GM21723 (cell line): ENCODE results near the gene PDXK.

ENCODE experiments used
- ATAC-seq: cut with Tn5 transposase; IDR thresholded peaks from one replicate; pipeline ENCODE4 v1.9.1; 2021; ENCODE audit warnings: mild to moderate bottlenecking, moderate library complexity; ENCODE audit not compliant: unreplicated experiment

The PDXK gene

GRCh38 chr21:43778469-43779335, 59.8 kb downstream of the PDXK start:
- no peak for ATAC-seq

GRCh38 chr21:43779660-43780059, 60.7 kb downstream of the PDXK start:
- no peak for ATAC-seq

- ATAC-seq = no peak
Observed at GRCh38 chr21:43781846-43782245, 62.9 kb downstream of the PDXK start.

GRCh38 chr21:43782431-43783097, 63.6 kb downstream of the PDXK start:
- no peak for ATAC-seq

GRCh38 chr21:43783098-43783700, 64.3 kb downstream of the PDXK start:
- no peak for ATAC-seq

GRCh38 chr21:43785134-43785533, 66.2 kb downstream of the PDXK start:
- ATAC-seq = no peak

- no peak for ATAC-seq
Observed at GRCh38 chr21:43786300-43786806, 67.4 kb downstream of the PDXK start.

- no peak for ATAC-seq
Observed at GRCh38 chr21:43786807-43787440, 68.0 kb downstream of the PDXK start.

- peak; percentile 78 for ATAC-seq
Observed at GRCh38 chr21:43789276-43790009, 70.5 kb downstream of the PDXK start, which contains the start of gene RRP1. Gene RRP1 (plus strand): TSS chr21:43789577. CDS start chr21:43789630, 53 bp downstream.

- peak; percentile 5 for ATAC-seq
Observed at GRCh38 chr21:43790010-43790524, 71.1 kb downstream of the PDXK start.

GRCh38 chr21:43792406-43792805, 73.5 kb downstream of the PDXK start:
- no peak for ATAC-seq

GRCh38 chr21:43793243-43793642, 74.3 kb downstream of the PDXK start:
- ATAC-seq = no peak

- ATAC-seq = no peak
Observed at GRCh38 chr21:43794311-43794710, 75.4 kb downstream of the PDXK start.

GRCh38 chr21:43794857-43795256, 75.9 kb downstream of the PDXK start:
- no peak for ATAC-seq

- no peak for ATAC-seq
Observed at GRCh38 chr21:43797415-43797814, 78.5 kb downstream of the PDXK start.

GRCh38 chr21:43797925-43798715, 79.2 kb downstream of the PDXK start:
- no peak for ATAC-seq

GRCh38 chr21:43799301-43799840, 80.4 kb downstream of the PDXK start:
- ATAC-seq = no peak

GRCh38 chr21:43800124-43800523, 81.2 kb downstream of the PDXK start:
- no peak for ATAC-seq

- no peak for ATAC-seq
Observed at GRCh38 chr21:43800566-43800965, 81.6 kb downstream of the PDXK start.
